ENCODE measurements around the gene RASGEF1B.

DNA sequence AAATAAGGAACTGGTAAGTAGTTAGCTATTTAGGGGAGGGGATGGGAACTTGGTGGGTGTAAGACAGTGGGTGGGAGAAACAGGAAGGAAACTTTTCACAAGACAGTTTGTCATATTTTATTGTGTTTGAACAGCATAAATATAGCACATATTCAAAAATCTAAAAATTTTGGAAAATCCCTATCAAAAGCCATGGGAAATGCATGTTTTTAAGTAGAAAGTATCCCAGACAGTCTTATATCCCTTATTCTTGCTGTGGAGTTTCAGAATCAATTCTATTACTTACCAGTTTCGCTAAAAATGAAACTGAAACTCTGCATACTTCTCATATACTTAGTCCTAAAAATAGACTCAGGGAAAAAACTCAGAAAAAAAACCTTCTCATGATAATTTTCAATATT is 22.3 kb upstream of the RASGEF1B start:
- TF ChIP-seq, protein P1, sequence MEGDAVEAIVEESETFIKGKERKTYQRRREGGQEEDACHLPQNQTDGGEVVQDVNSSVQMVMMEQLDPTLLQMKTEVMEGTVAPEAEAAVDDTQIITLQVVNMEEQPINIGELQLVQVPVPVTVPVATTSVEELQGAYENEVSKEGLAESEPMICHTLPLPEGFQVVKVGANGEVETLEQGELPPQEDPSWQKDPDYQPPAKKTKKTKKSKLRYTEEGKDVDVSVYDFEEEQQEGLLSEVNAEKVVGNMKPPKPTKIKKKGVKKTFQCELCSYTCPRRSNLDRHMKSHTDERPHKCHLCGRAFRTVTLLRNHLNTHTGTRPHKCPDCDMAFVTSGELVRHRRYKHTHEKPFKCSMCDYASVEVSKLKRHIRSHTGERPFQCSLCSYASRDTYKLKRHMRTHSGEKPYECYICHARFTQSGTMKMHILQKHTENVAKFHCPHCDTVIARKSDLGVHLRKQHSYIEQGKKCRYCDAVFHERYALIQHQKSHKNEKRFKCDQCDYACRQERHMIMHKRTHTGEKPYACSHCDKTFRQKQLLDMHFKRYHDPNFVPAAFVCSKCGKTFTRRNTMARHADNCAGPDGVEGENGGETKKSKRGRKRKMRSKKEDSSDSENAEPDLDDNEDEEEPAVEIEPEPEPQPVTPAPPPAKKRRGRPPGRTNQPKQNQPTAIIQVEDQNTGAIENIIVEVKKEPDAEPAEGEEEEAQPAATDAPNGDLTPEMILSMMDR (IDR thresholded peaks at IDR 0.05) = no peak
- TF ChIP-seq POLR2A (IDR thresholded peaks at IDR 0.05) = no peak

Measured in esophagus squamous epithelium (tissue), 4 donors.